ENCODE data around the gene DEPDC5. TPM values are rescaled to one million over a fixed set of nuclear protein-coding genes. Genes with fewer than 3 reads are reported as not detected.
A peak's percentile ranks its signal among the peaks of the same experiment; 100 is the strongest.

Gene DEPDC5
- total RNA-seq, 2 experiments from 2014 or later, result 43.0 to 77.1 TPM

DNA sequence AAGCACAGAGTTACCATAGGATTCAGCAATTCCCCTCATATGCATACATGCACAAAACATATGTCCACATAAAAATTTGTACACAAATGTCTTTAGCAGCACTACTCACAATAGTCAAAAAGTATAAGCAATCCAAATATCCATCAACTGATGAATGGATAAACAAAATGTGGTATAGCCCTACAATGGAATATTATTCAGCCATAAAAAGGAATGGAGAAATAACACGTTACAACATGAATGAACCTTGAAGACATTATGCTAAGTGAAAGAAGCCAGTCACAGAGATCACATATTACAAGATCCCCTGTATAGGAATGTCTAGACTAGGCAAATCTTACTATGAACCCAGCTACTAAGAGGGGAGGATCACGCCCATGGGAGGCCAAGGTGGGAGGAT is 11.1 kb upstream of the DEPDC5 start:
- H3K36me3 ChIP-seq (ENCODE audit: insufficient read depth, low read length), result peaks cover 71% of the 10 kb centered on the region
- H3K4me3 ChIP-seq (ENCODE audit: low read depth, low read length, poor library complexity, severe bottlenecking), result no peak overlapping the region
- CTCF ChIA-PET (ENCODE audit: unreplicated experiment), result no interaction called here
- H3K4me2 ChIP-seq (ENCODE audit: low read length), result no peak overlapping the region
- H3K9me2 ChIP-seq (ENCODE audit: insufficient read depth, low read length), result no peaks in the 10 kb centered on the region
- no peak for TF ChIP-seq CTCF (conservative IDR thresholded peaks at IDR 0.05; ENCODE audit: low read length)
- TF ChIP-seq EZH2phosphoT487 (IDR thresholded peaks at IDR 0.05; ENCODE audit: borderline replicate concordance, low read depth, low read length), result no peak
- no peaks in the 10 kb centered on the region for H3K9me3 ChIP-seq (ENCODE audit: low read length)
- intact Hi-C loops (cut with micrococcal nuclease; ENCODE audit: unreplicated experiment), result no loop called here
- H4K20me1 ChIP-seq (ENCODE audit: insufficient read depth, low read length), result no peaks in the 10 kb centered on the region
- POLR2A ChIA-PET, result no interaction called here
- no peak for DNase-seq (ENCODE audit: low spot score)
- no peak overlapping the region for H3K27ac ChIP-seq (ENCODE audit: low read depth, low read length, poor library complexity, severe bottlenecking)
- H2AFZ ChIP-seq (ENCODE audit: low read length), result no peak overlapping the region
- H3K79me2 ChIP-seq (ENCODE audit: insufficient read depth, low read depth, low read length), result peaks cover 66% of the 10 kb centered on the region
- no TSS peak for BruUV-seq (replicated peaks)
- peaks cover 3% of the 10 kb centered on the region for H3K4me1 ChIP-seq (ENCODE audit: insufficient read depth, low read length, poor library complexity, severe bottlenecking)

GRCh38 chr22:31743871-31744270 is 9.9 kb upstream of the DEPDC5 start:
- Histone ChIP-seq H3K36me3 (ENCODE audit: insufficient read depth, low read length) (peaks cover 64% of the 10 kb centered on the region), H3K4me3 (ENCODE audit: low read depth, low read length, poor library complexity, severe bottlenecking) (no peak overlapping the region), H3K9me3 (ENCODE audit: low read length) (no peaks in the 10 kb centered on the region), H2AFZ (ENCODE audit: low read length) (no peak overlapping the region), H3K27ac (ENCODE audit: low read depth, low read length, poor library complexity, severe bottlenecking) (no peak overlapping the region), H3K79me2 (ENCODE audit: insufficient read depth, low read depth, low read length) (peaks cover 76% of the 10 kb centered on the region), H4K20me1 (ENCODE audit: insufficient read depth, low read length) (no peaks in the 10 kb centered on the region), H3K4me1 (ENCODE audit: insufficient read depth, low read length, poor library complexity, severe bottlenecking) (peaks cover 14% of the 10 kb centered on the region), H3K4me2 (ENCODE audit: low read length) (no peak overlapping the region), H3K9me2 (ENCODE audit: insufficient read depth, low read length) (no peaks in the 10 kb centered on the region)
- CTCF ChIA-PET (ENCODE audit: unreplicated experiment), result no interaction called here
- intact Hi-C loops (cut with micrococcal nuclease; ENCODE audit: unreplicated experiment), result no loop called here
- BruUV-seq (replicated peaks), result no TSS peak
- POLR2A ChIA-PET, result interaction anchor here (0.6 to 1.0 kb wide), 5 partner anchors 9 to 1410 kb away, joined by 3 to 4 read pairs (median 3); no protein-coding TSS in a partner anchor
- no peak for TF ChIP-seq EZH2phosphoT487 (IDR thresholded peaks at IDR 0.05; ENCODE audit: borderline replicate concordance, low read depth, low read length)
- TF ChIP-seq CTCF (conservative IDR thresholded peaks at IDR 0.05; ENCODE audit: low read length), result no peak
- no peak for DNase-seq (ENCODE audit: low spot score)

DNA sequence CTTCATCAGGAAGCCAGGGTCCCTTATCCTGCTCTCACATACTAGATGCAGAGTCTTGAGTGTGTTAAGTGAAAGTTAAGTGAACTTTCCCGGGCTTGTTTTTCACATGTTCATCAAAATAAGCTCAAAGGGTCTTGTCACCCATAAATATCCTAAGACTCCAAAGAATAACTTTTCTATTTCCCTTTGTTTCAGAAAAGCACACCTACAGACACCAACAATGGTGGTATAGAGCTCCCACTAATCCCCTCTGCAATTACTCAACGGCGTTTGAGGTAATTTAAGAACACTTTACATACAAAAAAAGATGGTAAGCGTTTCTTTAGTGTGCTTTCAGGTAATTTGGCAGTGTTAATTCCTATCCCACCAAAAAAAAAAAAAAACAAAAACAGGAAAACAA is 6.4 kb upstream of the DEPDC5 start:
- TF ChIP-seq CTCF (conservative IDR thresholded peaks at IDR 0.05; ENCODE audit: low read length), result no peak
- no peak for TF ChIP-seq EZH2phosphoT487 (IDR thresholded peaks at IDR 0.05; ENCODE audit: borderline replicate concordance, low read depth, low read length)
- Histone ChIP-seq H3K9me3 (ENCODE audit: low read length) (no peaks in the 10 kb centered on the region), H3K9me2 (ENCODE audit: insufficient read depth, low read length) (no peaks in the 10 kb centered on the region), H3K4me1 (ENCODE audit: insufficient read depth, low read length, poor library complexity, severe bottlenecking) (peaks cover 31% of the 10 kb centered on the region), H4K20me1 (ENCODE audit: insufficient read depth, low read length) (no peaks in the 10 kb centered on the region), H2AFZ (ENCODE audit: low read length) (no peak overlapping the region), H3K79me2 (ENCODE audit: insufficient read depth, low read depth, low read length) (peaks cover 60% of the 10 kb centered on the region), H3K36me3 (ENCODE audit: insufficient read depth, low read length) (peaks cover 36% of the 10 kb centered on the region), H3K27ac (ENCODE audit: low read depth, low read length, poor library complexity, severe bottlenecking) (no peak overlapping the region), H3K4me2 (ENCODE audit: low read length) (peak overlapping the region; percentile 96), H3K4me3 (ENCODE audit: low read depth, low read length, poor library complexity, severe bottlenecking) (no peak overlapping the region)
- intact Hi-C loops (cut with micrococcal nuclease; ENCODE audit: unreplicated experiment), result no loop called here
- POLR2A ChIA-PET, result no interaction called here
- CTCF ChIA-PET (ENCODE audit: unreplicated experiment), result no interaction called here
- BruUV-seq (replicated peaks), result no TSS peak
- DNase-seq (ENCODE audit: low spot score), result no peak
